Measurements from ENCODE around the gene CRYBA1.
"Not testable (repeated sequence)": the region's sequence is repeated elsewhere in the genome, so short reads cannot be mapped to it uniquely, and the experiment has no call there.

CRYBA1 gene, protein sequence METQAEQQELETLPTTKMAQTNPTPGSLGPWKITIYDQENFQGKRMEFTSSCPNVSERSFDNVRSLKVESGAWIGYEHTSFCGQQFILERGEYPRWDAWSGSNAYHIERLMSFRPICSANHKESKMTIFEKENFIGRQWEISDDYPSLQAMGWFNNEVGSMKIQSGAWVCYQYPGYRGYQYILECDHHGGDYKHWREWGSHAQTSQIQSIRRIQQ

DNA sequence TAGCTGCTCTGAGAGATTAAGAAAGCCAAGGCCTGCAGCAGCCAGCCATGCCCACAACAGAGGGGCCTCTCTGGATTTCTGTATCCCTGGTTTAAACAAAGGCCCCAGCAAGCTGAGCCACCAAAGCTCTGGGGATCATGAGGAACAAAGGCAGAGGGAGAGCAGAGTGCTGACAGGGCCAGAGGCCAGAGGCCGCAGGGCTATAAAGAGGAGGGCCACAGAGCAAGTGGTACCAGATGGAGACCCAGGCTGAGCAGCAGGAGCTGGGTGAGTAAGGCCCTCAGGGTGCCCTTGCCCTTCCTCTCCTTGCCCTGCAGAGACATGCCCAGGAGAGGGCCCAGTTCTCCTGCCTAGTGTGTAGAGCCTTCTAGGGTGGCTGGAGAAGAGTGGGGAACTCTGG, at the start of gene CRYBA1:
Gene CRYBA1, plus strand, starts transcription at position 232 of the 400 bp plus-strand sequence. Its CDS starts 5 bp downstream, at position 237.
- DNase-seq, result no peak

DNA sequence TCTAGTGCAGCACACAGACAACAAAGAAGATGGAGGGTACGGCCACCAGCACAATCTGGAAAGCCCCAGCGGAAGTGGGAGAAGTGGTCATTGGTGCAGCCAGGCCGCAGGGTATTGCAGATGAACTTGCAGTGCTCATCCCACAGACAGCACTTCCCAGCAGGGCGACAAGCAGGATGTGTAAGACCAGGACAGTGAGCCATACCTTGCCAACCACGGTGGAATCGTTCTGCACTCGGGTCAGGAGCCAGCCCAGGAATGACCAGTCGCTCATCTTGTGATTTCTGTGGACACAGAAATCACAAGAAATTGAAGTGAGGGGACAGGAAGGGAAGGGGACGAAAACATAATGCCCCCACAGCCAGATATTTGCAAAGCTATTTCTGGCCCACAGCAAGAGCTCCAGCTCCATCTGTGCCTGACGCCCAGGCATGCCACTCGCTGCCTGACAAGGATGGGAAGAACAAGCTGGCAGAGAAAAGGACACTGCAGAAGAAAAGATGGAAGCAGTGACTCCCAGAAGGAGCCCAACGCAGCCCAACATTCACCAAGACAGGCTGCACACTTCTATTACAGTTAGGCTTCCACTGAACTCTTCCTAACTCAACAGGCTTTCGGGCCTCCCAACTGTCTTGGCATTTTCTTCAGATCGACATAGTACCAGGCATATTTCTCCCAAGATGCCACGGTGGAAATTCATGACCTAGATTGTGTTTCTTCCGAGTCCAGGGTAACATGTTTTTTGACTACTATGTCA, 49.0 kb upstream of the CRYBA1 start:
- no peak for DNase-seq

DNA sequence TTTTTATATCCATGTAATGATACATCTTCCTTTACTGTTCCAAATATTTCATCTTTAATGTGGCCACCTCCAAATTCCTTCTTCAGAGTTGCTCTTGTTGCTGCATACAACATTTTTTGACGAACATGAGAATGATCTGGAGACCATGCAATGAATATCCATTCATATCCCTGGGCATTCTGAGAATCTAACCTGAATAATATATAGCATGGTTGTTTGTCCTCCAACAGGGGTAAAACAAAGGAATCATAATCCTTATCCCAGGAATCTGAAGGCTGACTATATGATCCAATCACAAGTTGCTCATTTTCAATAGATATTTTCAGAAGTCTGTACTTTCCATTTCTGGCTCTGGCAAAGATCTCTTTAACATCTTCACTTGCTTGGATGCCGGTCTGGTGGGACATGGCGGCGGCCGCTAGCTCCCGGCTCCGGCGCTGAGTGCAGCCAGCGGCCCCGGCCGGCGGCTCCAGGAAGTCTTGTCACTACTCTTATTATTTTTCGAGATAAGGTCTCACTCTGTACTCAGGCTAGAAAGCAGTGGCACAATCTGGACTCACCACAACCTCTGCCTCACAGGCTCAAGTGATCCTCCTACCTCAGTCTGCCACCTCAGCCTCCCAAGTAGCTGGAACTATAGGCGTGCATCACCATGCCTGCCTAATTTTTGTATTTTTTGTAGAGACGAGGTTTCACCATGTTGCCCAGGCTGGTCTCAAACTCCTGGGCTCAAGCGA, 42.4 kb upstream of the CRYBA1 start:
- not testable (repeated sequence) for DNase-seq

DNA sequence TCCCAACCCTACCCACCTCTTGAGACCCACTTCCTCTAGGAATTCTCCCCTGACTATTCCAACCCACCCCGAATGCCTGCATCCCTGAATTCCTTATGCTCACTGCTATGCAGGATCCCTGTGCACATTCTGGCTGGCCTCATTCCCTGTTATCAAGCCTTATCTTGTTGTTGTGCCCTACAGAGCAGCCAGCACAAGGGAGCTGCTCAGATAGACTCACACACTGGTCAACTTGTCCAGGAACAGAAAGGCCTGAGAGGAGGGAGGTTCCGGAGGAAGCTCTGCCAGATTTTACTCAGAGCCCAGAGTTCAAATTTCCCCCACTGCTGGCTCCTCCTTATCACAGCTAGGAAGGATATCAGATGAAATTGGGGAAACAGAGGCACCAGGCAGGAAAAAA, 41.6 kb upstream of the CRYBA1 start:
- no peak for DNase-seq

DNA sequence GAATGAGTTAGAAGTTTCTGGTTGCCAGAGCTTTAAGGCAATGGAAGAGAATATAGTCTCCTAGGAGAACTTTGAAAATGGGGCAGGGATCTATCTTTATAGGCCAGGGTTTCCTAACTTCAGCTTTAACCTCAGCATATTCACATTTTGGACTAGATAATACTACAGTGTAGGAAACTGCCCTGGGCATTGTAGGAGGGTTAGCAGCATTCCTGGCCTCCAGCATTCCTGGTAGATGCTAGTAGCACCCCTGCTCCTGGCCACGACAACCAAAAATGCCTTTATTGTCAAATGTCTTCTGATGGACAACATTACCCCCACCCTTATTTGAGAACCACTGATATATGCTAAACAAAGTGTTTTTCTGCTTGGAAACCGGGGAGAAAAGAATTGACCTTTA, 38.7 kb upstream of the CRYBA1 start:
- DNase-seq, result no peak

DNA sequence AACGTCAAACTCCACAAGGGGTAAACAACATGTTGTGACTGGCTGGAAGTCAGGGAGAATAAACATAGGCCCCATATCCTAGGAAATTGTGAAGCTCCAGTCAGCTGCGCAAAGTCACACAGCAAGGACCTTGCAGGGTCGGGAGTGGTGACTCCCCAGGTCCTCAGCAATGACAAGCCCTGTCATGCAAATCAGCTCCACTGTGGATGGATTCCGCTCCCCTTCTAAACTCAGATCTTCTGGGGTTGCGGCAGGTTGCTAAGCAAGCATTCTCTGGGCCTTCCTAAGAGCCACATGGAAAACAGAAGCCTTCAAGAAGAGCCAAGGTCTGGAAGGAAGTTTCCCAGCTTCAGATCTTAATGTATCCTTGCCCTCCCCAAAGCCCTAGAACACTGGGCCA, 37.6 kb upstream of the CRYBA1 start:
- no peak for DNase-seq

DNA sequence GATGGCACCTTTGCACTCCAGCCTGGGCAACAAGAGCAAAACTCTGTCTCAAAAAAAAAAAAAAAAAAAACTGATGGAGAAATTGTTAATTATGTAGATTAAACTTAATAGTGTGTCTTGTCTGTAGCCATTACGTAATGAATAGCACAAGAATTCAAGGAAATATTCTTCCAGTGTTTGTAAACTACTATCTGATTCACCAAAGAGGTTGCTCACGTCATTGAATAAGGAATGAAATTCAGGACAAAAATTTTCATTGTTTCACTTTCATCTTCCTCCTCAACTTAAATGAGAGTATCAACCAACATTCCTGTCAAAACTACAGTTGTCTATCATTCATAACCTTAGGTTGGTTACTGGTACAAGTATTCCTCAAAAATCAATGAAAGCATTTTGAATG, 35.8 kb upstream of the CRYBA1 start:
- DNase-seq, result no peak

DNA sequence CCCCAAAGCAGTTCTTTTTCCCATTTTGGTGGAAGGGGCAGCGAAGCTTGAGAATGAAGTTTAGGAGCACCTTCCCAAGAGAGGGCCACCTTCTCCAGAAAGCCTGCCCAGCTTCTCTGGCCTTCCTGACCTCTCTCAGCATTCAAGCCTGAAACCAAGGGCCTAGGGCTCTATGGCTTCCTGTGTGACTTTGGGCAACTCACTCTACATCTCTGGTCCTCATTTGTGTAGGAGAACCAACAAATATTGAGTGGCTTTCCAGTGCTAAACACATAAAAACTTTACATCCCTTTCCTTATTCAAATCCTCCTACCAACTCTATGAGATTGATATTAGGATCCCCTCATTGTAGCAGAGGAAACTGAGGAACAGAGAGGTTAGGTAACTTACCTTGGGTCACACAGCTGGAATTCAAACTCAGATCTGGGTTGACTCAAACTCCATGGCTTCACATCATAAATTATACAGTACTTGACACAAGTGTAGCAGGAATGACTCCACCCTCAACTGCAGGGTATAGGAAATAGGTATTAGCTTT, 34.5 kb upstream of the CRYBA1 start:
- no peak for DNase-seq

DNA sequence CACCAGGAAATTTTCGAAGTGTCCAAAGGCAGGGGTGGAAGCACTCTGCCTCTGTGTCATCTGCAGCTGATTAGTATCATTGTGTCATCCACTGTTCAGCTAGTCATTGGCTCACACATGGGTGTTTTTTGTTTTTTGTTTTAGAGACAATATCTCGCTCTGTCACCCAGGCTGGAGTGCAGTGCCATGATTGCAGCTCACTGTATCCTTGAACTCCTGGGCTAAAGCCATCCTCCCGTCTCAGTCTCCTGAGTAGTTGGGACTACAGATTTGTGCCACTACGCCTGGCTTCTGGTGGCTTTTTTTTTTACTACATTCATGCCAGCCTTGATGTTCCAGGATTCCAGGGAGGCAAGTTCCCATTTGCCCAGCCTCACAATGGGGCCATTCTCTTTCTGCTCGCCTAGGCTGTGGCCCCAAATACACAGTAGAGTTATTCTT, 34.0 kb upstream of the CRYBA1 start:
- DNase-seq, result no peak

DNA sequence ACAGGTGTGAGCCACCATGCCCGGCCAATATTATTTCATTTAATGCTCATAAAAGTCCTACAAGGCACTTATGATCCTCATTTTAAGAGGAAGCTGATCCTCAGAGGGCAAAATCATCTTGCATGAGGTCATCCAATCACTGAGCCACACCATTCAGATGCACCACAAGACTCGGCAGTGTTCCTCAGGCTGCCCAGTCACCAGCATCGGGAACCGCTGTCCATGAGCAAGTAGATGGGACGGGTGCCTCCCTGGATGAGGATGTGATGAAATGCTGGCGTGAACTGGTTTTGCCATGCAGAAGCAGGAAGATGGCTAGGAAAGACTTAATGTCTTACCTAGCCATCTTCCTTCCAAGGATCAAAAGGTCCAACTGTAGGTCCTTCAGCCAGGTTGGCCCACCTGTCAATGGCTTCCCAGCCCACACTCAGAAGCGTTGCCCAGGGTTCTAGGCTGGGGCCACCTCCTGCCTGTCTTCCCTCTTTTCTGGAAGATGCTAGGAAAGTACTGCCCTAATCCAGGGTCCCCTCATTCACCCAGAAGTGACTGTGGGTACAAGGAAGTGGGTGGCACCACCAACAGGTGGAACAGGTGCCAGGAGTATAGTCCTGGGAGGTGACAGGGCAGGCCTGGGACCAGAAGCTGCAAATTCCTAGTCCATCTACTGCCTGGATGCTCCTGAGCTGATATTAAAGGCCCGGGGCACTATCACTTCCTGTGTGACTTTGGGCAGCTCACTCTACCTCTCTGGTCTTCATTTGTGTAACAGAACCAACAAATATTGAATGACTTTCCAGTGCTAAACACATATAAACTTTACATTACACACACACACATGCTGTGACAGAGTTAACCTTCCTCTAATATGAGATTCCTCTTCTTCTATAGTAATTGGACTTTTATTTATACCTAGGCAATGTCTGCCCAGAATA, 32.2 kb upstream of the CRYBA1 start:
- DNase-seq, result no peak

DNA sequence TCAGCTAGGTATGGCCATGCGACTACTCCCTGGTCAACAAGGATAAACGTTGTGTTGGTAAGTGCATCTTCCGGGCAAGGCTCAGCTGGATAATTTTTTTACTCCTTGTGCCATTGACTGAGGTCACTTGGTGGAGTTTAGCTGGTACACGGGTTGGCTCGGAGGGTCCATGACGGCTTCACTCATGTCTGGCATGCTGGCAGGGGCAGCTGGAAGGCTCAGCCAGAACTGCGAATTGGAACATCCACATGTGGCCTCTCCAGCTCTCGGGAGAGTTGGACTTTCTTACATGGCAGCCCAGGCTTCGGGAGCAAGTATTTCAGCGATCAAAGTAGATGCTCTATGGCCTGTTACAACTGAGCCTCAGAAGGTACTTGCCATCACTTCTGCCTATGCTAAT, 31.5 kb upstream of the CRYBA1 start:
- no peak for DNase-seq

DNA sequence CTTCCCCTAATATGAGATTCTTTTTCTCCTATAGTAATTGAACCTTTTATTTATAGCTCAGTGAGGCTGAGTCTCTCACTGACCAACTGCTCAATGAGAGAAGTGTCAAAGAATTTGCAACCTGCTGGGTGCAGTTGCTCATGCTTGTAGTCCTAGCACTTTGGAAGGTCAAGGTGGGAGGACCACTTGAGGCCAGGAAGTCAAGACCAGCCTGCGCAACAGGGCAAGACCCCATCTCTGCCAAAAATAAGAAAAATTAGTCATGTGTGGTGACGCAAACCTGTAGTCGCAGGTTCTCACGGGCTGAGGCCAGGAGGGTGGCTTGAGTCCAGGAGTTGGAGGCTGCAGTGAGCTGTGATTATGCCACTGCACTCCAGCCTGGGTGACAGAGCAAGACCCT, 30.9 kb upstream of the CRYBA1 start:
- DNase-seq, result no peak

DNA sequence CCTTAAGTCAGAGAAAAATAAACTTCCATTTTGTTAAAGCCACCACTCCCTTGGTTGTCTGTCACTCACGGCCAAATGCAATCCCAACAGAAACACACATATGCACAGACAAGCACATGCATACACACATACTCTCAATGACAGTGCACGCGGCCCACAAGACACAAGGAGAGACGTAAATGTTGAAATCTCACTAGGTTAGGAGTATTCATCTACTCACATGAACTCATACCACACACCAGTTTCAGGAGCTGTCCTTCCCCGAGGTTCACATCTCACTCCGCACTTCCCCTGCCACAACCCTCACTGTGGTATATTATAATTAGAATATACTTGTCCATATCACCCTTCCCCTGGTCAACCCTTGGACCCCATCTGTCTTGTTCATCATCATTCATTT, 30.5 kb upstream of the CRYBA1 start:
- no peak for DNase-seq

DNA sequence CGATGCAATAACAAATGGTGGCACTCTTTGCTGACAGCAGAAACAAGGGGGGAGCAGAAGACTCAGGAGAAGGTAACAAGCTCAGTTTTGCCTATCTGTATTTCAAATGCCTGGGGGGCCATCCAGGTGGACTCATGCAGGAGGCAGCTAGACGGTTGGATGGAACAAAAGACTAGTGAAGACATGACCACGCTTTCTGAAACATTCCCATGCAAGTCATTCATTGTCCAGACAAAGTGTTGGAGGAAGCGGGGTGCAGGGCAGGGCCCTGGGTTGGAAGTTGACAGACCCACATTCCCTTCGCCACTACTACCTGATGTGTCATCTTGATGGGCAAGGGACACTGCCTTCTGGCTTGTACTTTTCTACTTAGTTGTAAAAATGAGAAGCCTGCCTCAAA, 29.8 kb upstream of the CRYBA1 start:
- DNase-seq, result no peak

DNA sequence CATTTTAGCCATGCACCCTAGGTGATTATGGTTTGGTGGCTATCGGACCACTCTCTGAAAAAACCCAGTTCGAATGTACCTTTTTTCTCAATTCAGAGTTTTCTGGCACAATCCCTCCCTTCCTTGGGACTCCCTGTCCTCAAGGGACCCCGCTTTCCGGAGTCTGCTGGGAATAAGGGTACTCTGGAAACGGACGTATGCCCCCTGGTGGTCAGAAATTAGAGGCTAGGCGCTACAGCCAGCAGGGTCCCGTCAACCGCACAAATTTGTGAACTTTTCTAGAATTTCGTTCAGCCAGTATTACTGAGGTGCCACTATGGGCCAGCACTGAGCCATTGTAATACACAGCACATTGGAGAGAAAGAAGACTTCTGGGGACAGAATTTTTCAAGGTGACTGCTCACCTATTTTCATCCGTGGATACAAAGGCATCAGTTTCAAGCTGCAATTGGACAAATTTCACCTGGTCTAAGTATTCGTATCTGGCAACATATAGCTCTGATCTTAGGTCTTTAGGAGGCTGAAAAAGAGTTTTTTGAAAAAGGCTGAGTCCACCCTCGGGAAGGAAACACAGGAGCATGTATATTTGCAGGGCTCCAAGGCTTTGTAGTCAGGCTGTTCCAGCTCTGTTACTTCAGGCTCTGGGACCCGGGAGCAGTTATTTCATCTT, 27.1 kb upstream of the CRYBA1 start:
- peak; percentile 86 for DNase-seq

DNA sequence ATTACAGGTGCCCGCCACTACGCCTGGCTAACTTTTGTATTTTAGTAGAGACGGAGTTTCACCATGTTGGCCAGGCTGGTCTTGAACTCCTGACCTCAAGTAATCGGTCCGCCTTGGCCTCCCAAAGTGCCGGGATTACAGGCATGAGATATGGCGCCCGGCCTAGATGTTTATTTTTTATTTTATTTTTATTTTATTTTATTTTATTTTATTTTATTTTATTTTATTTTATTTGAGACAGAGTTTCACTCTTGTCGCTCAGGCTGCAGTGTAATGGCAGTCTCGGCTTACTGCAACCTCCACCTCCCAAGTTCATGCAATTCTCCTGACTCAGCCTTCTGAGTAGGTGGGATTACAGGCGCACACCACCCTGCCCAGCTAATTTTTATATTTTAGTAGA, 25.3 kb upstream of the CRYBA1 start:
- not testable (repeated sequence) for DNase-seq

DNA sequence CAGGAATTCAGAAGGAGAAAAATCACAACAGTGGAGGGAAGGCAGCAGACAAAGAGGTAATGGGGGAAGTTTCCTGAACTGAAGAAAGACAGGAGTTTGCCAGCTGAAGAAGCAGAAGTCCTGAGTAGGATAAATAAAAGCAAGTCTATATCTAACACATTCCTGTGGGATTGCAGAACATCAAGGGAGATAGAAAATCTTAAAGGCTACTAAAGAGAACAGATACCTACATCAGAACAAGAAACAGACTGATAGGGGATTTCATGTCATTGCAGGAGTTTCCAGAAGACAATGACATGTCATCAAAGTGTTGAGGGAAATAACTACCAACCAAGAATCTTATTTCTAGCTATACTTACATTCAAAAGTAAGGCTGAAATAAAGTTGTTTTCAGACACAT, 21.3 kb upstream of the CRYBA1 start:
- DNase-seq, result no peak

DNA sequence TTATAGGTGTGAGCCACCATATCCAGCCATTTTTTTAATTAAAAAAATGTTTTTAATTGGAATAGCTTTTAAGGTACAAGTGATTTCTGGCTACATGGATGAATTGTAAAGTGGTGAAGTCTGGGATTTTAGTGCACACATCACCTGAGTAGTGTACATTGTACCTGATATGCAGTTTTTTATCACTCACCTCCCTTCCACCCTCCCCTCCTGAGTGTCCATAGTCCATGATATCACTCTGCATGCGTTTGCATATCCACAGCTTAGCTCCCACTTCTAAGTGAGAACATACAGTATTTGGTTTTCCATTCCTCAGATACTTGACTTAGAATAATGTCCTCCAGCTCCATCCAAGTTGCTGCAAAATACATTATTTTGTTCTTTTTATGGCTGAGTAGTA, 13.4 kb upstream of the CRYBA1 start:
- DNase-seq, result no peak

DNA sequence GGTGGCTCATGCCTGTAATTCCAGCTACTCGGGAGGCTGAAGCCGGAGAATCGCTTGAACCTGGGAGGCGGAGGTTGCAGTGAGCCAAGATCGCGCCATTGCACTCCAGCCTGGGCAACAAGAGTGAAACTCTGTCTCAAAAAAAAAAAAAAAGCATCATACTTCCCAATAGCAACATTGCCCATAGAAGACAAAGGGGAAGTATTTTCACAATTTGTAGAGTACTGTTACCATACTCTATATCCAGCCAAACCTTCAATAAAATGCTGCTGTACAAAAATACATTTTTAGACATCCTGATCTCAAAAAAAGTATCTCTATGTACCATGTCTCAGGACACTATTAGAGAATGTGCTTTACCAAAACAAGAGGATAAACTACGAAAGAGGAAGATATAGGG, 11.7 kb upstream of the CRYBA1 start:
- DNase-seq, result not testable (repeated sequence)

DNA sequence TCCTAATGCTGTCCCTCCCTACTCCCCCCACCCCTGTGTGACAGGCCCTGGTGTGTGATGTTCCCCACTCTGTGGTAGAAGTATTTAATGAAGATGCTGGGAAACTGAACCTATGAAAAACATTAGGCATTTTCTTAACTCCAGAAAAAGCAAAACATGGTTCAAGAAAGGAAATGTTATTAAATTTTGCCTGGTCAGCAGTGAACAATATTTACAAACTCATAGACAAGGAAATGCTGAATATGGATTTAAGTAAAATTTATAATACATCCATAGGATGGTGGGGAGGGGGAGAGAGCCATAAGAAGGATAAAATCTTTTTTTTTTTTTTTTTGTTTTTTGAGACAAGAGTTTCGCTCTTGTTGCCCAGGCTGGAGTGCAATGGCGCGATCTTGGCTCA, 10.8 kb upstream of the CRYBA1 start:
- no peak for DNase-seq

DNA sequence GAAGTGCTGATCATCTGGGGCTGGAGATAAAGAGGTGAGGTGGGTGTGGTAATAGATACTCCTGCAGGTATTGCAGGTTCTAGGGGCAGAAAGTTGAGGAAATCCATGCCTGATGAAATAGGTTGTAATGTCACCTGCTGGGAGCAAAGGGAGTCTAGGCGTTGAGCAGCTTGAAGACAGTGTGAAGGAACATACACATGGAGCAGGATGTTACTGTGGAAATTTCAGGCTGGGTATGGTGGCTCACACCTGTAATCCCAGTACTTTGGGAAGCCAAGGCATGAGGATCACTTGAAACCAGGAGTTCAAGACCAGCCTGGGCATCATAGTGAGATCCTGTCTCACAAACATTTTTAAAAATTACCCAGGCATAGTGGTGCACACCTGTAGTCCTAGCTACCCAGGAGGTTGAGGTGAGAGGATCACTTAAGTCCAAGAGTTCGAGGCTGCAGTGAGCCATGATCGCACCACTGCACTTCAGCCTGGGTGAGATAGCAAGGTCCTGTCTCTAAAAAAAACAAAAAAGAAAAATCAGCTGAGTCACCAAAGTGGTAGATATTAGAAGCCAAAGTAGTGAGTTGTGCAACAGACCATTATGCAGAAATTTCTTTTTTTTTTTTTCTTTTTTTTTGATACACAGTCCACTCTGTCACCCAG, 9.1 kb upstream of the CRYBA1 start:
- DNase-seq, result no peak
